Measurements from ENCODE around the gene DCAF12.

Gene DCAF12

DNA sequence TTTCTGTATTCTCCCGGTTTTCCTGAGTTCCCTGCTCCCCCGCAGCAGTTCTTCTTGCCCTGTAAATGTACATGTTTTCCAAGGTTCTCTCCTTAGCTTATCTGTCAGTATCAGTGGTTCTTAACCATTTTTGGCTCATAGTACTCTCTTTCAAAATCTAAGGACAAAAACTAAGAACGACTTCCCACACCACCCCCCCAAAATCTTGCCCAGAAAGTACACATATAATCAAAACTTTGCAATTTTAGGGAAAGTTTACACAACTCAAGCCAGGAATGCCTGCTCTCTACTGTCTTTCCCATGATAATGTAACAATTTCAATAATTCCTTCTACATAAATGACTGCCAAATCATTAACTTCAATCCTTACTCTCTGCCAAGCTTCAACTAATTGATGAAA, 4.5 kb downstream of the DCAF12 start:
- WGBS (ENCODE audit: extremely low coverage, insufficient coverage, insufficient read length): no CpG with 5 or more reads among the region's 3 CpGs
- peaks cover 14% of the 10 kb centered on the region for H3K79me2 ChIP-seq (ENCODE audit: control insufficient read depth, insufficient read depth, low read length, poor library complexity)
- no peak overlapping the region for H4K12ac ChIP-seq (ENCODE audit: low read depth, low read length)
- H3K36me3 ChIP-seq (ENCODE audit: control insufficient read depth in 1 of 2, insufficient read depth in 2 of 2, low read length in 2 of 2): peaks cover 17 to 27% of the 10 kb centered on the region in 2 experiments
- no peak overlapping the region for H2BK5ac ChIP-seq (ENCODE audit: low read depth, low read length, poor library complexity)
- H2BK12ac ChIP-seq (ENCODE audit: low read length): no peak overlapping the region
- no peak overlapping the region for H3K23ac ChIP-seq (ENCODE audit: low read length)
- H3K4me1 ChIP-seq (ENCODE audit: control insufficient read depth in 1 of 2, insufficient read depth in 2 of 2, low read length in 2 of 2): peaks cover 0 to 9% of the 10 kb centered on the region in 2 experiments
- no peak overlapping the region for H2AK5ac ChIP-seq (ENCODE audit: low read length)
- no peak for DNase-seq
- no peaks in the 10 kb centered on the region for H3K9me3 ChIP-seq (ENCODE audit: insufficient read depth, low read depth, low read length)
- no peak overlapping the region for H2AFZ ChIP-seq (ENCODE audit: insufficient read depth, low read length, poor library complexity)
- H3K4me2 ChIP-seq (ENCODE audit: low read length): no peak overlapping the region
- no peak overlapping the region for H3K27ac ChIP-seq (ENCODE audit: low read depth, low read length)
- H4K91ac ChIP-seq (ENCODE audit: low read depth, low read length): no peak overlapping the region
- H3K18ac ChIP-seq (ENCODE audit: low read length): no peak overlapping the region
- H3K14ac ChIP-seq (ENCODE audit: low read length): no peak overlapping the region
- H2BK120ac ChIP-seq (ENCODE audit: insufficient read depth, low read length, poor library complexity): no peak overlapping the region
- H3K9ac ChIP-seq (ENCODE audit: low read length): no peak overlapping the region
- no peak overlapping the region for H4K8ac ChIP-seq (ENCODE audit: low read depth, low read length)
- no peaks in the 10 kb centered on the region for H3K27me3 ChIP-seq (ENCODE audit: insufficient read depth, low read length)
- peaks cover 10% of the 10 kb centered on the region for H3K79me1 ChIP-seq (ENCODE audit: low read length)
- H3K4ac ChIP-seq (ENCODE audit: low read depth, low read length): no peak overlapping the region
- H3K4me3 ChIP-seq (ENCODE audit: low read depth, low read length): no peak overlapping the region

DNA sequence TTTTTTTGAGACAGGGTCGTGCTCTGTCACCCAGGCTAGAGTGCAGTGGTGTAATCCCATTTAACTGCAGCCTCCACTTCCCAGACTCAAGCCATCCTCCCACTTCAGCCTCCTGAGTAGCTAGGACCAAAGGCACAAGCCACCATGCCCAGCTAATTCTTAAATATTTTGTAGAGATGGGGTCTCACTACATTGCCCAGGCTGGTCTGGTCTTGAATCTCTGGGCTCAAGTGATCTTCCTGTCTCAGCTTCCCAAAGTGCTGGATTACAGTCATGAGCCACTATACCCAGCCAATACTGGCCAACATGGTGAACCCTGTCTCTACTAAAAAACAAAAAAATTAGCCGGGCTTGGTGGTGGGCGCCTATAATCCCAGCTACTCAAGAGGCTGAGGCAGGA, 6.8 kb downstream of the DCAF12 start:
- no peak overlapping the region for H3K14ac ChIP-seq (ENCODE audit: low read length)
- no peak overlapping the region for H3K27ac ChIP-seq (ENCODE audit: low read depth, low read length)
- H3K23ac ChIP-seq (ENCODE audit: low read length): no peak overlapping the region
- H3K4me3 ChIP-seq (ENCODE audit: low read depth, low read length): no peak overlapping the region
- H3K4ac ChIP-seq (ENCODE audit: low read depth, low read length): peak overlapping the region; percentile 46
- no peak overlapping the region for H2BK12ac ChIP-seq (ENCODE audit: low read length)
- H3K79me1 ChIP-seq (ENCODE audit: low read length): no peaks in the 10 kb centered on the region
- no peak overlapping the region for H2AK5ac ChIP-seq (ENCODE audit: low read length)
- no peaks in the 10 kb centered on the region for H3K27me3 ChIP-seq (ENCODE audit: insufficient read depth, low read length)
- H4K91ac ChIP-seq (ENCODE audit: low read depth, low read length): no peak overlapping the region
- no peak overlapping the region for H2AFZ ChIP-seq (ENCODE audit: insufficient read depth, low read length, poor library complexity)
- DNase-seq: no peak
- H2BK120ac ChIP-seq (ENCODE audit: insufficient read depth, low read length, poor library complexity): no peak overlapping the region
- H4K12ac ChIP-seq (ENCODE audit: low read depth, low read length): no peak overlapping the region
- H2BK5ac ChIP-seq (ENCODE audit: low read depth, low read length, poor library complexity): no peak overlapping the region
- no peak overlapping the region for H4K8ac ChIP-seq (ENCODE audit: low read depth, low read length)
- peaks cover 24 to 33% of the 10 kb centered on the region in 2 experiments for H3K36me3 ChIP-seq (ENCODE audit: control insufficient read depth in 1 of 2, insufficient read depth in 2 of 2, low read length in 2 of 2)
- whole genome bisulfite sequencing (ENCODE audit: extremely low coverage, insufficient coverage, insufficient read length): no CpG with 5 or more reads among the region's 3 CpGs
- no peak overlapping the region for H3K9ac ChIP-seq (ENCODE audit: low read length)
- H3K4me1 ChIP-seq (ENCODE audit: control insufficient read depth in 1 of 2, insufficient read depth in 2 of 2, low read length in 2 of 2): peaks cover 0 to under 1% of the 10 kb centered on the region in 2 experiments
- no peaks in the 10 kb centered on the region for H3K9me3 ChIP-seq (ENCODE audit: insufficient read depth, low read depth, low read length)
- peak overlapping the region; percentile 46 for H3K18ac ChIP-seq (ENCODE audit: low read length)
- peaks cover 2% of the 10 kb centered on the region for H3K79me2 ChIP-seq (ENCODE audit: control insufficient read depth, insufficient read depth, low read length, poor library complexity)
- H3K4me2 ChIP-seq (ENCODE audit: low read length): peak overlapping the region; percentile 2

DNA sequence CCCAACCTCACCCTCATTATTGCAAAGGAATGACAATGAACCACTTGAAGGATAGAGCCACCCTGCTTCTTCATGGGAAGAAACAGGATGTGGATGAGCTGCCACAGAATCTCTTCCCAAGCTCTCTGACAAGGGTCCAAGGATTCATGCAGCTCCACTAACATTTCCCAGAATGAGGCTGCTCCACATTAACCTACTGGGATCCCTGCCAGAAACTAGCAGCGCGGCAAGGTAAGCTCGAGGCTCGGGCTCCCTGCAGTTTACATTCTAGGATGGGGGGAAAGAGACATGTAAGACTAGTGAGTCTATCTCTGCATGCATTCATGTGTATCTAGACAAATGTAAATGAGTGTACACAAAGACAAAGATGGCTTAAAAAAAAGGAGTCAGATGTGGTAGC, 12.1 kb downstream of the DCAF12 start:
- no peaks in the 10 kb centered on the region for H3K79me1 ChIP-seq (ENCODE audit: low read length)
- no peak overlapping the region for H3K4me2 ChIP-seq (ENCODE audit: low read length)
- WGBS (ENCODE audit: extremely low coverage, insufficient coverage, insufficient read length): no CpG with 5 or more reads among the region's 4 CpGs
- H3K27me3 ChIP-seq (ENCODE audit: insufficient read depth, low read length): no peaks in the 10 kb centered on the region
- no peak overlapping the region for H4K8ac ChIP-seq (ENCODE audit: low read depth, low read length)
- H3K18ac ChIP-seq (ENCODE audit: low read length): no peak overlapping the region
- H3K4me1 ChIP-seq (ENCODE audit: control insufficient read depth in 1 of 2, insufficient read depth in 2 of 2, low read length in 2 of 2): no peaks in the 10 kb centered on the region
- H3K23ac ChIP-seq (ENCODE audit: low read length): no peak overlapping the region
- no peak overlapping the region for H3K4ac ChIP-seq (ENCODE audit: low read depth, low read length)
- DNase-seq: no peak
- peaks cover 27 to 31% of the 10 kb centered on the region in 2 experiments for H3K36me3 ChIP-seq (ENCODE audit: control insufficient read depth in 1 of 2, insufficient read depth in 2 of 2, low read length in 2 of 2)
- H3K9me3 ChIP-seq (ENCODE audit: insufficient read depth, low read depth, low read length): peaks cover 2% of the 10 kb centered on the region
- H2BK12ac ChIP-seq (ENCODE audit: low read length): no peak overlapping the region
- no peak overlapping the region for H2AFZ ChIP-seq (ENCODE audit: insufficient read depth, low read length, poor library complexity)
- H3K14ac ChIP-seq (ENCODE audit: low read length): no peak overlapping the region
- no peak overlapping the region for H4K91ac ChIP-seq (ENCODE audit: low read depth, low read length)
- no peak overlapping the region for H2BK5ac ChIP-seq (ENCODE audit: low read depth, low read length, poor library complexity)
- H3K27ac ChIP-seq (ENCODE audit: low read depth, low read length): no peak overlapping the region
- H4K12ac ChIP-seq (ENCODE audit: low read depth, low read length): no peak overlapping the region
- no peak overlapping the region for H3K4me3 ChIP-seq (ENCODE audit: low read depth, low read length)
- H3K9ac ChIP-seq (ENCODE audit: low read length): no peak overlapping the region
- H2BK120ac ChIP-seq (ENCODE audit: insufficient read depth, low read length, poor library complexity): no peak overlapping the region
- no peaks in the 10 kb centered on the region for H3K79me2 ChIP-seq (ENCODE audit: control insufficient read depth, insufficient read depth, low read length, poor library complexity)
- no peak overlapping the region for H2AK5ac ChIP-seq (ENCODE audit: low read length)

DNA sequence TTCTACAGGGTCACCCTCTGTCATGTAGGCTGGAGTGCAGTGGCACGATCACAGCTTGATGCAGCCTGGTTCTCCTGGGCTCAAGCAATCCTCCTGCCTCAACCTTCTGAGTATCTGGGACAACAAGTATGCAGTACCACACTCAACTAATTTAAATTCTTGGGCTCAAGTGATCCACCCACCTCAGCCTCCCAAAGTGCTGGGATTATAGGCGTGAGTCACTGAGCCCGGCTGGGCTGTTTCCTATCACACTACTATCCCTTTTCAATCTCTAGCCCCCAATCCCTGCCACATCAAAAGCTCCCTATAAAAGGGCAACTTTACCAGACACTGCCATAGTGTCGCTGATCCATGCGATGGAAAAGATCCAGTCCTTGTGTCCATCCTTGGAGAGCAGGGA, 20.4 kb downstream of the DCAF12 start:
- no peak overlapping the region for H3K4me2 ChIP-seq (ENCODE audit: low read length)
- no peak overlapping the region for H3K27ac ChIP-seq (ENCODE audit: low read depth, low read length)
- H2BK120ac ChIP-seq (ENCODE audit: insufficient read depth, low read length, poor library complexity): no peak overlapping the region
- H3K4ac ChIP-seq (ENCODE audit: low read depth, low read length): no peak overlapping the region
- peaks cover 57 to 62% of the 10 kb centered on the region in 2 experiments for H3K36me3 ChIP-seq (ENCODE audit: control insufficient read depth in 1 of 2, insufficient read depth in 2 of 2, low read length in 2 of 2)
- no peaks in the 10 kb centered on the region for H3K79me2 ChIP-seq (ENCODE audit: control insufficient read depth, insufficient read depth, low read length, poor library complexity)
- H3K18ac ChIP-seq (ENCODE audit: low read length): no peak overlapping the region
- no peak overlapping the region for H3K9ac ChIP-seq (ENCODE audit: low read length)
- H3K23ac ChIP-seq (ENCODE audit: low read length): no peak overlapping the region
- H2AK5ac ChIP-seq (ENCODE audit: low read length): no peak overlapping the region
- no peak for DNase-seq
- no peak overlapping the region for H4K8ac ChIP-seq (ENCODE audit: low read depth, low read length)
- no peaks in the 10 kb centered on the region for H3K79me1 ChIP-seq (ENCODE audit: low read length)
- no peaks in the 10 kb centered on the region for H3K27me3 ChIP-seq (ENCODE audit: insufficient read depth, low read length)
- H2BK5ac ChIP-seq (ENCODE audit: low read depth, low read length, poor library complexity): no peak overlapping the region
- no peak overlapping the region for H4K12ac ChIP-seq (ENCODE audit: low read depth, low read length)
- H4K91ac ChIP-seq (ENCODE audit: low read depth, low read length): no peak overlapping the region
- no peak overlapping the region for H2BK12ac ChIP-seq (ENCODE audit: low read length)
- H3K14ac ChIP-seq (ENCODE audit: low read length): no peak overlapping the region
- no peak overlapping the region for H3K4me3 ChIP-seq (ENCODE audit: low read depth, low read length)
- H3K4me1 ChIP-seq (ENCODE audit: control insufficient read depth in 1 of 2, insufficient read depth in 2 of 2, low read length in 2 of 2): no peaks in the 10 kb centered on the region
- no peak overlapping the region for H2AFZ ChIP-seq (ENCODE audit: insufficient read depth, low read length, poor library complexity)
- H3K9me3 ChIP-seq (ENCODE audit: insufficient read depth, low read depth, low read length): peaks cover 3% of the 10 kb centered on the region
- no CpG with 5 or more reads among the region's 5 CpGs for WGBS (ENCODE audit: extremely low coverage, insufficient coverage, insufficient read length)

Measured in trophoblast cell (in vitro differentiated cells and primary cell).